Renal cortex interstitium (tissue), 11 donors: ENCODE measurements around the gene NDUFA9. TPM values are rescaled to one million over a fixed set of nuclear protein-coding genes. Genes with fewer than 3 reads are reported as not detected.

Source experiments
- DNase-seq, 11 donors: peaks; one replicate each; pipeline ENCODE4 v3.0.0-alpha.2; 2013; ENCODE audit warnings: low read depth in 9 of 11, low spot score in 4 of 11; ENCODE audit errors: extremely low read depth in 1 of 11
- polyA plus RNA-seq, 3 donors: library from polyadenylated mRNA; unstranded; fragments of 120-200 nt; gene quantifications; one replicate each; pipeline ENCODE4 v1.2.1, GENCODE V29; 2013; ENCODE audit not compliant: insufficient read length in 3 of 3

The NDUFA9 gene
- polyA plus RNA-seq, 3 donors = 113 to 124 (median 118) TPM

GRCh38 chr12:4653691-4654090 is 4.8 kb downstream of the NDUFA9 start:
- no peak for DNase-seq

- no peak for DNase-seq
These were observed 15.1 kb downstream of the NDUFA9 start for GRCh38 chr12:4663971-4664505.

GRCh38 chr12:4665236-4665635 is 16.3 kb downstream of the NDUFA9 start:
- DNase-seq = no peak

- DNase-seq = no peak
These were observed 30.8 kb downstream of the NDUFA9 start for GRCh38 chr12:4679711-4680110.

- DNase-seq = no peak
These were observed 32.8 kb downstream of the NDUFA9 start for GRCh38 chr12:4681732-4682131.

- no peak for DNase-seq
These were observed 36.4 kb downstream of the NDUFA9 start for GRCh38 chr12:4685317-4685716.

- DNase-seq = no peak
These were observed 41.8 kb downstream of the NDUFA9 start for GRCh38 chr12:4690760-4691159.

Other genes starting within 250 kb of the NDUFA9 start
- not detected for gene FGF6, start 203.3 kb upstream of the NDUFA9 start, polyA plus RNA-seq
- gene RAD51AP1, start 110.2 kb upstream of the NDUFA9 start, polyA plus RNA-seq = 10 to 100 TPM; 22.7 to 37.1 (median 29.0) TPM
- 10 to 100 TPM; 49.2 to 54.9 (median 54.0) TPM for gene DYRK4, start 86.9 kb upstream of the NDUFA9 start, polyA plus RNA-seq
- gene AKAP3, start 63 bp upstream of the NDUFA9 start, polyA plus RNA-seq = 1 to 10 TPM; 3.8 to 4.4 (median 3.8) TPM
- 1 to 10 TPM; 2.3 to 3.8 (median 3.2) TPM for gene GALNT8, start 71.3 kb downstream of the NDUFA9 start, polyA plus RNA-seq